Kidney epithelial cell (primary cell): ENCODE data around the gene PELO. TPM values are rescaled to one million over a fixed set of nuclear protein-coding genes. Genes with fewer than 3 reads are reported as not detected.
A peak's percentile ranks its signal among the peaks of the same experiment; 100 is the strongest.

Experiments used
- DNase-seq: peaks from one replicate; pipeline ENCODE4 v3.0.0-alpha.2; 2010; ENCODE audit warnings: low read depth
- H3K27me3 ChIP-seq: 2 replicates; pipeline ENCODE4 v1.6.0; 2011; ENCODE audit warnings: low read length; ENCODE audit not compliant: control insufficient read depth, insufficient read depth
- H3K36me3 ChIP-seq: 2 replicates; pipeline ENCODE4 v1.5.1; 2011; ENCODE audit warnings: low read length; ENCODE audit not compliant: control insufficient read depth, insufficient read depth
- H3K4me3 ChIP-seq: 2 replicates; pipeline ENCODE4 v1.5.1; 2011; ENCODE audit warnings: low read depth, mild to moderate bottlenecking, control low read depth, low read length
- total RNA-seq: library from RNA; depleted of rRNA; stranded (reverse); fragments of >200 nt; gene quantifications from 2 replicates; pipeline ENCODE4 v1.2.3, GENCODE V29; 2015
- TF ChIP-seq, protein P1 (sequence below): IDR thresholded peaks from 2 replicates; pipeline ENCODE4 v1.5.1; 2011; ENCODE audit warnings: mild to moderate bottlenecking, moderate library complexity, low read length, control low read depth, inconsistent platforms; ENCODE audit not compliant: insufficient read depth, poor library complexity, severe bottlenecking

Gene PELO, protein sequence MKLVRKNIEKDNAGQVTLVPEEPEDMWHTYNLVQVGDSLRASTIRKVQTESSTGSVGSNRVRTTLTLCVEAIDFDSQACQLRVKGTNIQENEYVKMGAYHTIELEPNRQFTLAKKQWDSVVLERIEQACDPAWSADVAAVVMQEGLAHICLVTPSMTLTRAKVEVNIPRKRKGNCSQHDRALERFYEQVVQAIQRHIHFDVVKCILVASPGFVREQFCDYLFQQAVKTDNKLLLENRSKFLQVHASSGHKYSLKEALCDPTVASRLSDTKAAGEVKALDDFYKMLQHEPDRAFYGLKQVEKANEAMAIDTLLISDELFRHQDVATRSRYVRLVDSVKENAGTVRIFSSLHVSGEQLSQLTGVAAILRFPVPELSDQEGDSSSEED
- 19.0 and 23.9 TPM in 2 replicates for total RNA-seq

DNA sequence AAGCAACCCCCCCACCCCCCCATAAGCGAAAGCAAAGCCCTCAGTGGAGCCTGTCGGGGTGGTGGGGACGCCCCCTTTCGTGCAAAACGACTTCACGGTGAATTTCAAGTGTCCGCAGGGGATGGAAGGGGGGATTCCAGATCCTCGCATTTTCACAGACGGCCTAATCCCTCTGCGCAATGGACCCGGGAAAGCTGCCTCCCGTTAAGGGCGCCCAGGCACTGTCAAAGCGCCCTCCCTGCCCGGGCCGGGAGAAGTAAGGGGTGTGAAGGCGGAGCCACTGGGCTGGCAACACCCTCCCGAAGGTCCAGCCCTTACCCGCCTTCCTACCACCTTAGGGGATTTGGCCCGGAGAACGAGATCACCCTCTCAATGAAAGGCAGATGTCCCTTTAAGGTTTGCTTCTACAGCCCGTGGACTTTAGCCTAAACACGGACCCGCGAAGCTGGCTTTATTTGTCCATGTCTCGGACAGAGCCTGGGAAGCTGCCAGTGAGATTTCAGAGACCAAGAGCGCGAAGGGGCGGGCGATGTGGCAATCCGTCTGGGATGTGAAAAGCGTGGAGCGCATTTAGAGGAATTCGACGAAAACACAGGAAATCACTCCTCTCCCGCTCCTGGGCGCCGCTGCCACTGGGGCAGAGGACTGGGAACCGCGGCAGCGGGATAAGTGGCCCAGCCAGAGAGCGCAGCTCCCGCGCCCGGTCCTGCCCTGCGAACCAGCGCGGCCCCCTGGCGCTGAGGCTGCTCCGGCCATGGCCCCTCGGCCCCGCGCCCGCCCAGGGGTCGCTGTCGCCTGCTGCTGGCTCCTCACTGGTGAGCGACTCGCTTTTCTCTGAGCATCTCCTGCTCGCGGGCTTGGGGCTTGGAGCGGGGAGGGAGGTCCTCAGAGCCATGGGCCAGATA is at the start of gene PELO, which contains the start of gene ITGA1:
Gene PELO, plus strand, starts transcription at position 317 of the 905 bp plus-strand sequence. CDS start 12,479 bp downstream, outside the sequence.
Gene ITGA1, plus strand, starts transcription at position 317 of the 905 bp plus-strand sequence. Its CDS starts 438 bp downstream, at position 755.
- Histone ChIP-seq H3K4me3 (peak within 1 kb of the TSS; percentile 60), H3K27me3 (no peaks in the 10 kb centered on the region), H3K36me3 (no peaks in the 10 kb centered on the region)
- DNase-seq, result no peak
- TF ChIP-seq, protein P1, sequence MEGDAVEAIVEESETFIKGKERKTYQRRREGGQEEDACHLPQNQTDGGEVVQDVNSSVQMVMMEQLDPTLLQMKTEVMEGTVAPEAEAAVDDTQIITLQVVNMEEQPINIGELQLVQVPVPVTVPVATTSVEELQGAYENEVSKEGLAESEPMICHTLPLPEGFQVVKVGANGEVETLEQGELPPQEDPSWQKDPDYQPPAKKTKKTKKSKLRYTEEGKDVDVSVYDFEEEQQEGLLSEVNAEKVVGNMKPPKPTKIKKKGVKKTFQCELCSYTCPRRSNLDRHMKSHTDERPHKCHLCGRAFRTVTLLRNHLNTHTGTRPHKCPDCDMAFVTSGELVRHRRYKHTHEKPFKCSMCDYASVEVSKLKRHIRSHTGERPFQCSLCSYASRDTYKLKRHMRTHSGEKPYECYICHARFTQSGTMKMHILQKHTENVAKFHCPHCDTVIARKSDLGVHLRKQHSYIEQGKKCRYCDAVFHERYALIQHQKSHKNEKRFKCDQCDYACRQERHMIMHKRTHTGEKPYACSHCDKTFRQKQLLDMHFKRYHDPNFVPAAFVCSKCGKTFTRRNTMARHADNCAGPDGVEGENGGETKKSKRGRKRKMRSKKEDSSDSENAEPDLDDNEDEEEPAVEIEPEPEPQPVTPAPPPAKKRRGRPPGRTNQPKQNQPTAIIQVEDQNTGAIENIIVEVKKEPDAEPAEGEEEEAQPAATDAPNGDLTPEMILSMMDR, result peak; percentile 20

DNA sequence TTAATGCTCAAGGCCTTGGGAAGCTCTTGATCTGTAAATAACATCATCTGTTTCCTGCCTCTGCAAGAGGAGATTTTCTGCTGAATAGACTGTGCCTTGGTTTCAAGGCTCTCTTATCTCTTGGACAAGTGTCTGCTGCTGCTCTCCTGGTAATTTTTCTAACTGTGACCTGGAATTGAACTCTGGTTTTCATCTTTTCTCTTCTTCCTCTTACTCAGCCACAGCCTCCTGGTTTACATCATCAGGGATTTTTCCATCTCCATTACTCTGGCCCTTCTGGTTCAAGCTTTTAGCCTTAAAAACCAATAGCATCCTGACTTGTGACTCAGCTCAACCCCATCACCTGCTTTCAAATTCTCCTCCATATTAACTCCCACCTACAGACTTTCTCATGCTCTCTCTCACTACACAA is 49.6 kb upstream of the PELO start:
- TF ChIP-seq, protein P1, result no peak
- no peaks in the 10 kb centered on the region for H3K27me3 ChIP-seq
- no peak overlapping the region for H3K4me3 ChIP-seq
- peak; percentile 34 for DNase-seq
- no peaks in the 10 kb centered on the region for H3K36me3 ChIP-seq

DNA sequence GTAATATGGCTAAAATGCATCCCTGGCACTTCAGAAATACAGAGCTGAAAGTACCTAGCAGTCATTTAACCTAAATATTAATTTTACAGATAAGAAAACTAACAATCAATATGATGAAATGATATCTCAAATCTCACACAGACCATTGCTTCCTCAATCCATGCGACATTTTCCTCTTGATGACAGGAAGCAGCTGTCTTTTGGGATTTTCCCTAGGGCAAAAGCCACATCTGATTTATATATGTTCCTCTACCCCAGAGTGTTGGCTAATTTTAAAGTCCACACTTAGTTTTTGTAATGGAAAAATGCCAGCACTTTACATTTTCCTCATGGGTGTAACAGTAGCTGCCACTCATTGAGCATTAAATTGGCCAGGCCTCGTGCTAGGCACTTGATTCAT is 47.7 kb upstream of the PELO start:
- TF ChIP-seq, protein P1, result no peak
- DNase-seq, result no peak
- H3K36me3 ChIP-seq, result no peaks in the 10 kb centered on the region
- H3K4me3 ChIP-seq, result no peak overlapping the region
- H3K27me3 ChIP-seq, result no peaks in the 10 kb centered on the region

DNA sequence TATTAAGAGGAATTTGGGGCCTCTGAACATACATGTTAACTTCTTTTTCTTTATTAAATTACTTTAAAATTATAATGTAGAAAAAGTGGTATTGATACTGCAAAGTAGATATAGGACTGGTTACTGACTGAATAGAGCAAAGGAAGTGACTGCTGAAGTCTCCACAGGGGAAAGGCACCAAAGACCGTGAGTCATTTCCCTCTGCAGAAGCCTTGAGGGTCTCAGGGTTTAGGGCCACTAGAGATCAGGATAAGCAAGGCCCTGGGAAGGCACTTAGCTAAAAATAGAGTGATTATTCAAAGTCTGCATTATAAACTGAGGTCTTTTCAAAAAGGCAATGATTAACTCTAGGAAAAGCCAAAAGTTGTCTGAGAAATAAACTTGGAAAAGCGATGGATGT is 44.7 kb upstream of the PELO start:
- no peak for DNase-seq
- no peaks in the 10 kb centered on the region for H3K27me3 ChIP-seq
- TF ChIP-seq, protein P1, result no peak
- no peak overlapping the region for H3K4me3 ChIP-seq
- H3K36me3 ChIP-seq, result no peaks in the 10 kb centered on the region

DNA sequence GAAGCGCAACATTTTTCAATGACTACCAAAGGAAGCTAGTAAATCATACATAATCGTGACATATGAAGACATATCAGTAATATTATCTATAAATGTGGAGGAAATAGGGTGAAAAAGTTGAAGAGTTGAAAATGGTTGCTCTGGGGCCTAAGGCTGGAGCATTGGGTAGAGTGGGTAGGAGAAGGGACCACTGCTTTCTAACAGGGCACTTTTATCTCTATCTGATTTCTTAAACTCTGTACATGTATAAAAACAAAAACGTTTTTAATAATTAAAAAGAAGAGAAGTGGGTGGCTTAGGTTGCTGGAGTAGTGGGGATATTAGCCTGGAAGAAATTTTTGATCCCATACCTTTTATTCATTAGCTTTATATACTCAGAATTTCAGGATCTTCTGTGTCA is 44.2 kb upstream of the PELO start:
- no peak overlapping the region for H3K4me3 ChIP-seq
- no peak for DNase-seq
- no peaks in the 10 kb centered on the region for H3K27me3 ChIP-seq
- no peaks in the 10 kb centered on the region for H3K36me3 ChIP-seq
- TF ChIP-seq, protein P1, result no peak
